Lower leg skin (tissue), 4 donors: ENCODE data around the gene SMARCE1. TPM values are rescaled to one million over a fixed set of nuclear protein-coding genes. Genes with fewer than 3 reads are reported as not detected.

Experiments
- DNase-seq, 2 donors: peaks; one replicate each; pipeline ENCODE4 v3.0.0-alpha.2; 2019; ENCODE audit warnings: low spot score in 2 of 2
- H3K4me3 ChIP-seq: fragments of 200-600 bp; sonication (generic); 2 replicates; pipeline ENCODE4 v1.5.1; 2017; ENCODE audit warnings: mild to moderate bottlenecking, low read depth; ENCODE audit not compliant: poor library complexity, severe bottlenecking
- POLR2A ChIP-seq, 2 donors: fragments of 450-650 bp; IDR thresholded peaks; one replicate each; pipeline ENCODE4 v1.6.1; 2016 to 2017; ENCODE audit warnings: antibody characterized with exemption in 2 of 2, mild to moderate bottlenecking in 1 of 2, moderate library complexity in 1 of 2
- WGBS, 2 donors: methylation state at CpG; one replicate each; pipeline ENCODE4 v1.1.5; 2018; 5-methylcytosine and 5-hydroxymethylcytosine counted together
- intact Hi-C: fragments of 100-400 bp; cut with DNase I; formaldehyde crosslinking; loops from one replicate; pipeline ENCODE4 v1.15.0; 2023; ENCODE audit warnings: low total_unique reads
- total RNA-seq, 4 donors: library from RNA; depleted of rRNA; stranded (reverse); fragments of >200 nt; gene quantifications; one replicate each; pipeline ENCODE4 v1.1.0, GENCODE V29; 2016
- TF ChIP-seq, protein P1 (sequence below), 3 donors: fragments of 450-650 bp; IDR thresholded peaks; one replicate each; pipeline ENCODE4 v1.5.1; 2016; ENCODE audit warnings: antibody characterized with exemption in 3 of 3, mild to moderate bottlenecking in 3 of 3, moderate library complexity in 2 of 3

SMARCE1 gene
- total RNA-seq, 4 donors from 2014 or later: 63.2 to 77.2 (median 67.6) TPM

GRCh38 chr17:40687106-40687505, 39.5 kb upstream of the SMARCE1 start:
- H3K4me3 ChIP-seq: no peak overlapping the region
- intact Hi-C loops: no loop called here
- WGBS, 2 donors: 76 to 79% methylated on average over 5 of the region's 5 CpGs
- no peak for TF ChIP-seq POLR2A (IDR thresholded peaks at IDR 0.05)
- TF ChIP-seq, protein P1, sequence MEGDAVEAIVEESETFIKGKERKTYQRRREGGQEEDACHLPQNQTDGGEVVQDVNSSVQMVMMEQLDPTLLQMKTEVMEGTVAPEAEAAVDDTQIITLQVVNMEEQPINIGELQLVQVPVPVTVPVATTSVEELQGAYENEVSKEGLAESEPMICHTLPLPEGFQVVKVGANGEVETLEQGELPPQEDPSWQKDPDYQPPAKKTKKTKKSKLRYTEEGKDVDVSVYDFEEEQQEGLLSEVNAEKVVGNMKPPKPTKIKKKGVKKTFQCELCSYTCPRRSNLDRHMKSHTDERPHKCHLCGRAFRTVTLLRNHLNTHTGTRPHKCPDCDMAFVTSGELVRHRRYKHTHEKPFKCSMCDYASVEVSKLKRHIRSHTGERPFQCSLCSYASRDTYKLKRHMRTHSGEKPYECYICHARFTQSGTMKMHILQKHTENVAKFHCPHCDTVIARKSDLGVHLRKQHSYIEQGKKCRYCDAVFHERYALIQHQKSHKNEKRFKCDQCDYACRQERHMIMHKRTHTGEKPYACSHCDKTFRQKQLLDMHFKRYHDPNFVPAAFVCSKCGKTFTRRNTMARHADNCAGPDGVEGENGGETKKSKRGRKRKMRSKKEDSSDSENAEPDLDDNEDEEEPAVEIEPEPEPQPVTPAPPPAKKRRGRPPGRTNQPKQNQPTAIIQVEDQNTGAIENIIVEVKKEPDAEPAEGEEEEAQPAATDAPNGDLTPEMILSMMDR (IDR thresholded peaks at IDR 0.05): no peak
- DNase-seq: no peak

DNA sequence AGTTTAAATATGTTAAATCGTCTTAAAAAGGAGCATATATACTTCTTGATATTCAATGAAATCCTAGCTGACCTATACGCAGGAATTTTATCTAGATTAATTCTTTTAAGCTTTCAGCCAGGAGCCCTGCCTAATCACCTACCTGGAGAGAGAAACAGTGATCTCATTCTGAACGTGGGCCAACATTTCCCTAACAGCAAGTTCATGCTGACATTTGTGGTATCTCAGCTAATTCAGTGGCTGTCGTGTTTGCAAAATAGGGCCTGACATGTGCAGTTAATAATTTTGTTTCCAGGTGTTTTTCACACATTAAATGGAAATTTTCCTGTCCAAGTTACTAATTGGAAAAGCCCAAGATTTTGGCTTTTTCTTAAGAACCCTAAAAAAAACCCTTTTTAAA, 38.6 kb upstream of the SMARCE1 start:
- DNase-seq: no peak
- intact Hi-C loops: no loop called here
- WGBS, 2 donors: 45 to 50% methylated on average over 4 of the region's 4 CpGs
- no peak overlapping the region for H3K4me3 ChIP-seq
- TF ChIP-seq, protein P1 (IDR thresholded peaks at IDR 0.05): no peak
- no peak for TF ChIP-seq POLR2A (IDR thresholded peaks at IDR 0.05)

- TF ChIP-seq POLR2A (IDR thresholded peaks at IDR 0.05): no peak
- TF ChIP-seq, protein P1 (IDR thresholded peaks at IDR 0.05): no peak
- no peak overlapping the region for H3K4me3 ChIP-seq
- intact Hi-C loops: no loop called here
- no peak for DNase-seq
Measured at GRCh38 chr17:40680998-40681397, 33.4 kb upstream of the SMARCE1 start.

DNA sequence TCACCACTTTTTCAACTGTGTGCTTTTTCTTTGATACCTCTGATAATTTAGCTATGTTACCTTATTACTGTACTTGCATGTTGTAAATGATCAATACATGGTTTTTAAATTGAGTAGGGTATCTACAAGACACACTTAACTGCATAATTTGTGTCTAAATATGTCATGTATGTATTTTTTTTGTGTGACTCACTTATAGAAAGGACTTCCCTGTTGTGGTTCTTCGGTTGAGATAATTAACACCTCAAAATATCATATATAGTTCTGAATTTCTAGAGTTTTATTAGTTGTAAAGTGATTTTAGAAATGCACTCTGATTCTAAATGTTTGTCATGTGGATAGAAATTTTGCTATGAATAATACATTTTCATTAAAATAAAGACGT, 31.9 kb upstream of the SMARCE1 start:
- DNase-seq: no peak
- WGBS, 2 donors: 79 to 87% methylated on average over 2 of the region's 2 CpGs
- no peak for TF ChIP-seq POLR2A (IDR thresholded peaks at IDR 0.05)
- TF ChIP-seq, protein P1 (IDR thresholded peaks at IDR 0.05): no peak
- no peak overlapping the region for H3K4me3 ChIP-seq
- intact Hi-C loops: no loop called here

DNA sequence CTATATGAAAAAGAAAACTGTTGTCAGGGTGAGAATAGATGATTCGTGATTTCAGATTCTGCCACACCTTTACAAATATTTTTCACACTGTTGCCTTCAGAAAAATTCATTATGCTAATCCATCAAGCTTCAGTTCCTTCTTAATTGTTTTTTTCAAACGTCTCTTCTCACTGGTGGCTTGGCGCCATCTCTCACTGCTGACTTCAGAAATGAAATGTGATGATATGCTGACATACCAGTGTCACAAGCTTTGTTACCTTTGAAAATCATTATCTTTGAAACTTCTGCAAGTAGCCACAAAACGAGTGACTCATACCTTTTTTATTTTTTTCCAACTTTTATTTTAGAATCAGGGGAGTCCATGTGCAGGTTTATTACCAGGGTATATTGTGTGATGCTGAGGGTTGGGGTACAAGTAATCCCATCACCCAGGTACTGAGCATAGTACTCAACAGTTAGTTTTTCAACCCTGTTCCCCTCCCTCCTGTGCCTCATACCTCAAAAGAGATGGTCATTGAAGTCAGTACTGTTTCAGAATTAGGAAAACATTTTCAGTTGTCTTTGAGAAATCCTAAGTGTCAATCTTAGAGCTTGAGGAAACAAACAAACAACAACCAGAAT, 31.4 kb upstream of the SMARCE1 start:
- no peak for TF ChIP-seq POLR2A (IDR thresholded peaks at IDR 0.05)
- TF ChIP-seq, protein P1 (IDR thresholded peaks at IDR 0.05): no peak
- 34 to 35% methylated on average over 4 of the region's 4 CpGs for WGBS, 2 donors
- DNase-seq: no peak
- no peak overlapping the region for H3K4me3 ChIP-seq
- intact Hi-C loops: no loop called here

DNA sequence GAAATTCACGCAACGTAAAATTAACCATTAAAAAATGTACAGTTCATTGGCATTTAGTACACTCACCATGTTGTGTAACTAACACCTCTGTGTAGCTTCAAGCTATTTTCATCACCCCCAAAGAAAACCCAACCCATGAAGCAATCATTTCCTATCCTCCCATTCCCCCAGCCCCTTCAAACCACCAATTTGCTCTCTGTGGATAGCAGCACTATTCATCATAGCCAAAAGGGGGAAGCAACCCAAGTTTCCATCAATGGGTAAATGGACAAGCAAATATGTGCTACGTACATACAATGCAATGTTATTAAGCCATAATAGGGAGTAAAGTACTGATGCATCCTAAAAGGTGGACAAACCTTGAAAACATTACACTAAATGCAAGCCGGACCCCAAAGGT, 28.3 kb upstream of the SMARCE1 start:
- intact Hi-C loops: no loop called here
- 87 to 91% methylated on average over 4 of the region's 4 CpGs for WGBS, 2 donors
- DNase-seq: no peak
- no peak overlapping the region for H3K4me3 ChIP-seq
- TF ChIP-seq, protein P1 (IDR thresholded peaks at IDR 0.05): no peak
- no peak for TF ChIP-seq POLR2A (IDR thresholded peaks at IDR 0.05)
